Thyroid gland (tissue), 4 donors: ENCODE data around the gene SKI. TPM values are rescaled to one million over a fixed set of nuclear protein-coding genes. Genes with fewer than 3 reads are reported as not detected.

Source experiments
- DNase-seq, 2 donors: peaks; one replicate each; pipeline ENCODE4 v3.0.0-alpha.2; 2019
- H3K27ac ChIP-seq, 3 donors: fragments of 200-600 bp; sonication (generic); 1 replicate in 2 of 3; 2 replicates in 1 of 3; pipeline ENCODE4 v1.5.1; 2016 to 2019; ENCODE audit warnings: mild to moderate bottlenecking in 1 of 3, moderate library complexity in 1 of 3
- H3K27me3 ChIP-seq: fragments of 200-600 bp; sonication (generic); one replicate; pipeline ENCODE4 v1.5.1; 2019
- H3K36me3 ChIP-seq, 2 donors: fragments of 200-600 bp; sonication (generic); one replicate each; pipeline ENCODE4 v1.5.1; 2016 to 2019
- H3K4me1 ChIP-seq, 2 donors: fragments of 200-600 bp; sonication (generic); one replicate each; pipeline ENCODE4 v1.5.1; 2017 to 2019
- H3K4me3 ChIP-seq, 3 donors: fragments of 200-600 bp; sonication (generic); replicated peaks in 1 of 3; 1 replicate in 2 of 3; 2 replicates in 1 of 3; pipeline ENCODE4 v1.5.1; 2016; ENCODE audit warnings: mild to moderate bottlenecking in 1 of 3
- H3K9me3 ChIP-seq: fragments of 200-600 bp; sonication (generic); one replicate; pipeline ENCODE4 v1.5.1; 2017
- CTCF ChIP-seq, 6 experiments: fragments of 200-600 bp in 3 of 6; fragments of 450-650 bp in 3 of 6; sonication (generic) in 3 of 6; IDR thresholded peaks; one replicate each; pipeline ENCODE4 v1.5.1; 2016 to 2019; ENCODE audit warnings: antibody characterized with exemption in 6 of 6, mild to moderate bottlenecking in 2 of 6, inconsistent platforms in 1 of 6, moderate library complexity in 1 of 6
- POLR2A ChIP-seq, 2 donors: fragments of 450-650 bp; IDR thresholded peaks; one replicate each; pipeline ENCODE4 v1.6.1; 2017; ENCODE audit warnings: antibody characterized with exemption in 2 of 2, mild to moderate bottlenecking in 2 of 2, moderate library complexity in 1 of 2
- WGBS, 2 donors: methylation state at CpG; one replicate each; pipeline ENCODE4 v1.1.5; 2017; 5-methylcytosine and 5-hydroxymethylcytosine counted together
- intact Hi-C: fragments of 100-400 bp; cut with DNase I; formaldehyde crosslinking; loops from one replicate; pipeline ENCODE4 v1.15.1; 2023
- total RNA-seq, 4 donors: library from RNA; depleted of rRNA; stranded (reverse); fragments of >200 nt; gene quantifications; one replicate each; pipeline ENCODE4 v1.2.3, GENCODE V29; 2016

Gene SKI
- total RNA-seq, 4 donors from 2014 or later, result 31.4 to 59.6 (median 39.9) TPM

GRCh38 chr1:2299131-2299627, 71.1 kb downstream of the SKI start:
- intact Hi-C loops, result no loop called here
- 24 to 35% methylated on average over 11 to 24 of the region's 24 CpGs for WGBS, 2 donors
- Histone ChIP-seq H3K27me3 (no peaks in the 10 kb centered on the region), H3K27ac (peak overlapping the region; percentile 28 to 79 (median 50)), H3K36me3 (peaks cover 5 to 9% of the 10 kb centered on the region in 2 donors), H3K4me3 (no peak overlapping the region), H3K9me3 (no peaks in the 10 kb centered on the region), H3K4me1 (peaks cover 41 to 52% of the 10 kb centered on the region in 2 donors)
- TF ChIP-seq CTCF (IDR thresholded peaks at IDR 0.05) (no peak), POLR2A (IDR thresholded peaks at IDR 0.05) (peak in 1 of 2 donors; percentile 28)
- DNase-seq, result peak; percentile 91 to 94

- DNase-seq, result no peak
- Histone ChIP-seq H3K4me1 (peaks cover 33 to 43% of the 10 kb centered on the region in 2 donors), H3K27me3 (no peaks in the 10 kb centered on the region), H3K36me3 (peaks cover 15 to 19% of the 10 kb centered on the region in 2 donors), H3K4me3 (no peak overlapping the region), H3K9me3 (no peaks in the 10 kb centered on the region), H3K27ac (peak overlapping the region; percentile 28 to 79 (median 50))
- WGBS, 2 donors, result 79 to 87% methylated on average over 7 to 23 of the region's 32 CpGs
- intact Hi-C loops, result no loop called here
- no peak for TF ChIP-seq POLR2A (IDR thresholded peaks at IDR 0.05)
- no peak for TF ChIP-seq CTCF (IDR thresholded peaks at IDR 0.05)
Measured at GRCh38 chr1:2300004-2300771, 72.1 kb downstream of the SKI start.

GRCh38 chr1:2300851-2301606, 72.9 kb downstream of the SKI start:
- TF ChIP-seq CTCF (IDR thresholded peaks at IDR 0.05), result no peak
- TF ChIP-seq POLR2A (IDR thresholded peaks at IDR 0.05), result no peak
- intact Hi-C loops, result no loop called here
- Histone ChIP-seq H3K27ac (peak overlapping the region; percentile 28 to 79 (median 50)), H3K4me1 (peaks cover 33 to 35% of the 10 kb centered on the region in 2 donors), H3K4me3 (no peak overlapping the region), H3K36me3 (peaks cover 24 to 26% of the 10 kb centered on the region in 2 donors), H3K27me3 (no peaks in the 10 kb centered on the region), H3K9me3 (no peaks in the 10 kb centered on the region)
- peak; percentile 51 to 56 for DNase-seq
- WGBS, 2 donors, result 60 to 66% methylated on average over 27 to 37 of the region's 37 CpGs

GRCh38 chr1:2301607-2302291, 73.6 kb downstream of the SKI start:
- H3K36me3 ChIP-seq, result peaks cover 31 to 33% of the 10 kb centered on the region in 2 donors
- no peaks in the 10 kb centered on the region for H3K27me3 ChIP-seq
- 83 to 95% methylated on average over 3 to 14 of the region's 17 CpGs for WGBS, 2 donors
- H3K9me3 ChIP-seq, result no peaks in the 10 kb centered on the region
- intact Hi-C loops, result no loop called here
- TF ChIP-seq CTCF (IDR thresholded peaks at IDR 0.05) (no peak), POLR2A (IDR thresholded peaks at IDR 0.05) (no peak)
- H3K27ac ChIP-seq, result peak overlapping the region in 2 of 3 donors; percentile 50 to 79
- DNase-seq, result no peak
- peaks cover 33 to 35% of the 10 kb centered on the region in 2 donors for H3K4me1 ChIP-seq
- H3K4me3 ChIP-seq, result no peak overlapping the region
